ENCODE measurements around the gene HOXC13. TPM values are rescaled to one million over a fixed set of nuclear protein-coding genes. Genes with fewer than 3 reads are reported as not detected.

The HOXC13 gene
- total and polyA plus RNA-seq, 9 of the 15 experiments (the other 6 are each of a cell fraction or from before 2014, with no cell fraction given), result 0.03 to 0.29 (median 0.17) TPM; not detected in 2

GRCh38 chr12:53929527-53929926 lies 9.1 kb upstream of the HOXC13 start:
- BruUV-seq (replicated peaks), result no TSS peak
- no peaks in the 10 kb centered on the region for H3K9me3 ChIP-seq (replicated peaks; ENCODE audit: control insufficient read depth, insufficient read depth, low read depth, low read length)
- H3K36me3 ChIP-seq (ENCODE audit: control insufficient read depth, insufficient read depth, low read length), result no peaks in the 10 kb centered on the region
- ChIA-PET POLR2A (interaction anchor here (0.7 kb wide), 1 partner anchor 111 kb away, joined by 3 read pairs; no protein-coding TSS in a partner anchor), CTCF (ENCODE audit: low intra/inter-chr PET ratio) (no interaction called here)
- H3K4me2 ChIP-seq (ENCODE audit: insufficient read depth, low read length), result no peak overlapping the region
- DNase-seq (ENCODE audit: extremely low read depth in 1 of 4, low spot score in 3 of 4) (no peak), ATAC-seq (no peak), FAIRE-seq (no peak)
- no peaks in the 10 kb centered on the region for H4K20me1 ChIP-seq (replicated peaks; ENCODE audit: control insufficient read depth, insufficient read depth, low read length)
- peaks cover 0 to 4% of the 10 kb centered on the region in 2 experiments; a peak in 1 of 5 replicates for H3K4me1 ChIP-seq (replicated peaks in 1 of 2; ENCODE audit: control insufficient read depth in 2 of 2, insufficient read depth in 2 of 2, low read length in 2 of 2)
- H2AFZ ChIP-seq (ENCODE audit: low read depth, low read length), result no peak overlapping the region
- H3K27me3 ChIP-seq (ENCODE audit: control insufficient read depth in 2 of 2, insufficient read depth in 2 of 2, low read length in 2 of 2), result peaks cover 57 to 63% of the 10 kb centered on the region in 2 experiments
- no peak overlapping the region for H3K9ac ChIP-seq (ENCODE audit: insufficient read depth in 1 of 2, low read depth in 2 of 2, low read length in 2 of 2)
- H3K79me2 ChIP-seq (ENCODE audit: control insufficient read depth, insufficient read depth, low read length), result no peaks in the 10 kb centered on the region
- H3K4me3 ChIP-seq, result no peak overlapping the region
- no peak overlapping the region for H3K27ac ChIP-seq (ENCODE audit: extremely low read depth, low read depth, low read length)
- H3K9me1 ChIP-seq (ENCODE audit: control insufficient read depth, insufficient read depth, low read length), result no peaks in the 10 kb centered on the region
- 0% methylated on average over 4 of the region's 4 CpGs for WGBS (ENCODE audit: insufficient coverage, low coverage, missing lambda C conversion rate)
- in situ Hi-C loops (cut with MboI) (no loop called here), intact Hi-C loops (cut with micrococcal nuclease) (no loop called here)
- no peak for TF ChIP-seq U2AF1 (optimal IDR thresholded peaks at IDR 0.05; ENCODE audit: low read depth, low read length)
- TF ChIP-seq CLOCK (CRISPR knock-in tag; IDR thresholded peaks at IDR 0.05; ENCODE audit: borderline replicate concordance), result no peak
- TF ChIP-seq ZBTB1 (CRISPR knock-in tag; IDR thresholded peaks at IDR 0.05; ENCODE audit: borderline replicate concordance, low read depth), result no peak
- TF ChIP-seq ZNF280A (IDR thresholded peaks at IDR 0.05; ENCODE audit: low read depth, partially characterized antibody), result no peak
- TF ChIP-seq VEZF1 (CRISPR knock-in tag; IDR thresholded peaks at IDR 0.05), result no peak
- TF ChIP-seq CREM (IDR thresholded peaks at IDR 0.05; ENCODE audit: low read depth), result no peak
- TF ChIP-seq SIX5 (IDR thresholded peaks at IDR 0.05; ENCODE audit: borderline replicate concordance in 1 of 2, insufficient read depth in 1 of 2, low read depth in 1 of 2, low read length in 2 of 2), result no peak
- TF ChIP-seq ATF3 (IDR thresholded peaks at IDR 0.05), result no peak
- TF ChIP-seq ATF3 (CRISPR knock-in tag; conservative IDR thresholded peaks at IDR 0.05), result no peak
- no peak for TF ChIP-seq ARNT (IDR thresholded peaks at IDR 0.05)
- TF ChIP-seq ZNF512 (tag; IDR thresholded peaks at IDR 0.05), result no peak

All from K562 (cell line).